Inferior parietal cortex (tissue), 1 donor: ENCODE results near the gene ACTG2.

Source experiments
- DNase-seq: peaks from one replicate; pipeline ENCODE4 v3.0.0-alpha.2; 2016; ENCODE audit errors: extremely low spot score

The ACTG2 gene

GRCh38 chr2:73968357-73968937 lies 75.6 kb downstream of the ACTG2 start:
- no peak for DNase-seq

GRCh38 chr2:73969356-73969755 lies 76.5 kb downstream of the ACTG2 start:
- no peak for DNase-seq
